DMS79 (cell line): ENCODE data around the gene CLRN1.

Experiments used
- DNase-seq: peaks from one replicate; lab custom pipeline; 2025; lab: John Stamatoyannopoulos, UW

CLRN1 gene

DNA sequence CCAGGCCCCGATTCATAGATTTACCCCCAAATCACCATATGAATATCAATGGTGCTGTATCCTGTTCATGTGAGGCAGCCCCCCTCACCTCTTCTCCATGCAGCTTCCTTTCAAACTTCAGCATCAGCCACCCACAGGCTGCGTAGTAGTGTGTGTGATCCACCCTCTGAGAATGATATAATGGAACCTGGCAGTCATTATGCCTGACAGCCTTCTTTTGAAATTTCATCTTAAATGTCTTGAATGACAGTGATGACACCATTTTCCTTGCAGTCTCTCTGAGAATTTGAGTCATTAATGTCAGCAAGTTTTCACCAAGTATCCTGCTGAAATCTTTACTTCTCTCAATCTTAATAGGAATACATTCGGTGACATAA is 3.5 kb upstream of the CLRN1 start:
- DNase-seq = no peak

DNA sequence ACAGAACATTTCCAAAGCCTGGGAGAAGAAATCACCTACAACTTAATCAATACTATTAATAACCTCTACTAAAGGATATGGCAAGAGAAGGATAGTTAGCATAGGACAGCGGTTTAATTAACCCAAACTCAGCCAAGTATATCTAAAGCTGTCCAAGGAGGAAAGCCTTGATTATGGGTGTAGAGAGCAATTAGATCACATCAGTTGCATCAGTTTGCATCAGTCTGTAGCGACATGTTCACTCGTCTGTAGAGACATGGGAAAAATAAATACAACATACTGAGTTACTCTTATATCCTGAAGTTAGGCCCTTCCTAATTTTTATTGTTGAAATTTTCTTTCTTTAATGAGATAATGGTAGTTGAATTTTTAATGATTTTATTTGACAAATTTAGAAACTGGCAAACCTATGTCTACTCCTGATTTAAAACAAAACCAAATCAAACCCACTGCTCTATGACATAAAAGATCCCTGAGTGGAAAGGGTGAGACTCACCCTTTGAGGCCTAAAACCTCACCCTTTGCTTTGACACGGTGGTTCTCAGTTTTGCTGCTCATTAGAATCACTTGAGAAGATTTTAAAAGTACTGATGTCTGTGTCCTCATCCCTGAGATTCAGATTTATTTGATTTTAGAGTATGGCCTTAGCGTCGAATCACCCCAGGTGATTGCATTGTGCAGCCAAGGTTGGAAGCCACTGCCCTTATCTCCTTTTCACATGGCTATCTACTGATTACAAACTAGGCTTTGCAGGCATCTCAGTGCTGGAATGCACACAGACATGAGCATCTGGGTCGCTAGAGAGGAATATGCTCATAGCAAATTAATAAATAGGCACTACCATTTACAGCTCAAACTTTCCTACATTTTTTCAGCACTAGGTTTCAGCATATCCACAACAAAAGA is 2.8 kb upstream of the CLRN1 start:
- DNase-seq = no peak

DNA sequence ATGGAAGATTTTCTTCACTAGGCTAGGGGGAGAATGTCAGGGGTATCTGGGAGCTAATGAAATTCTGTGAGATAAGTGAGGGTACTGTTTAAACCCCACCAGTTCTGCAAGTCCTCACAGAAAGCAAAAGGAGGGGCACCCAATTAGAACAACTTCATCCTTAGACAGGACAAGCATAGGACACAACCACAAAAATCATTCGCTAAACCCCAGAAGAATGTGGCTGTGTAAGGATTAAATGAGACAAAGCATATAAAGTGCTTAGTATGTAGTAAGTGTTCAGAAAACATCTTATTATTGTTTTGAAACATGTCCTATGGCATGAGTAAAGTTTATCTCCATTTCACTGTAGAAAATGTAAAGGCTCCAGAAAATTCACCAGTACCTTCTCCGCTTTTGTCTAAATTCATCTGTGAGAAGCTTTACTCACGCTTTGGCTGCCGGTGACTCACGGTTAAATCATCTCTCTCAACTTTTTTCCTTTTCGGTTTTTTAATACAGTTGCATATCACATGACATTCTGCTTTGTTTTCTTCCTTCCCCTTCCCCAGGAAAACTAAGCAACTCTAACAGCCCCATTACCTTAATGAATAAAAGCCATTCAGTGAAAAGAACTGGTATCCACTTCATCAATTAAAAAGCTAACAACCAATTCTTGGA is 1.7 kb downstream of the CLRN1 start:
- no peak for DNase-seq

DNA sequence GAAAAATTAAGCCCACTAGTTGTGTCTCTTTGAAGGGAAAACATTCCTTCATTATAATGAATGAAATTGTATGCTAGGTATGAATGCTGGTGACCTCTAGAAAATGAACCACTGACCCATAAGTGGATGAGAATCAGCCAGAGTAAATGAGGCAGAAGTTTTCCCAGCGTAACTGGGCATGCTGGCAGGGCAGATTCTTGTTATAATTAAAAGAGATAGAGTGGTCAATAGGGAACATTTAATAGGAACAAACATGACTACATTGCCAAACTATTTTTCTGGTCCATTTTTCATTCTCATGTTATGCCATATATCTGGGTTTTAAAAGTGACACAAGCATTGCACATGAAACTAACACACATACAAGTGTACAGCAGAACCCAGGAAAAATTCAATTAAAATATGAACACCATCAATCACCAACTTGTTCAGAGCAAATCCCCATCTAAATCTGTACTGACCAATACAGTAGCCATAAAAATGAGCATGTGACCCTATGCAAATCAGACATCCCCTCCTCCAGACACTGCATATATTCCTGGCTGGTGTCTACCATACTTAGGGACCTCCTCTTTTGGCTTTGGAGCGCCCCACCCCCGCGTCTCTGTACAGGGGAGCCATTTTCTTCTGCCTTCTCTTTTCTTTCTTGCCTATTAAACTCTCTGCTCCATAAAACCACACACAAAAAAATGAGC is 4.0 kb downstream of the CLRN1 start:
- no peak for DNase-seq

DNA sequence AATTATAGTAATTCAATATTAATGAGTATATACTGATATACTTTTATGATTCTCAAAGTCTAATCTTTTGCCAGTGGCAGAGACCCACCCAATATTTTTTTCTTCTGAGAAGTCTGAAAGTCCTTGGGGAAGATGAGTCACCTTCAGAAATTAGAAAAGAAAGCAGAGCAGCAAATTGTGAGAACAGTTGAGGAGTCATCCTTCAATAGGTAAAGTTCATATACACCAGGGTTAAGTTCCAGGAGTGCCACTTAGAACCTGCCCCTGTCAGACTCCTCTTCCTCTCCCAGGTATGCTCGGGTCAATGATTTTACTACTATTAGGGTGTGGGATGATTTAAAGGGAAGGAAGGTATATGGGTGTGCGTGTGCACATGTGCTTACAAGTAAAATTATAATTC is 7.1 kb downstream of the CLRN1 start:
- DNase-seq = no peak

DNA sequence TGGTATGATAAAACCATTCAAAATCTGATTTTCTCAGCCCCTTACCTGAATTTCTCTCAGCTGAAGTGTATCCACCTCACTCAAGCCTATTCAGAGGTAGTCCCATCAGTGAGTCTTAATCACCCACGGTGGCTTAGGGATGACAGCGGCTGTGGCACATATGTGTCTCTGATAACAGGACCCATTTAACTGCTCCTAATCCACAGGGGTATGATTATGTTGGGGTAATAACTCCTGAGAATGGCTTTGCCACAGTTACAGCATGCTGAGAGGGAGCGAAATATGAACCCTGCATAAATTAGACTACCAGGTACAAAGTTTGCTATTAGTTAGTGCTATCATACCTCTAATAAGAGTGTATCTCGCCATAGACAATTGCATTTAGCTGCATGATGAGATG is 10.6 kb downstream of the CLRN1 start:
- DNase-seq = no peak

DNA sequence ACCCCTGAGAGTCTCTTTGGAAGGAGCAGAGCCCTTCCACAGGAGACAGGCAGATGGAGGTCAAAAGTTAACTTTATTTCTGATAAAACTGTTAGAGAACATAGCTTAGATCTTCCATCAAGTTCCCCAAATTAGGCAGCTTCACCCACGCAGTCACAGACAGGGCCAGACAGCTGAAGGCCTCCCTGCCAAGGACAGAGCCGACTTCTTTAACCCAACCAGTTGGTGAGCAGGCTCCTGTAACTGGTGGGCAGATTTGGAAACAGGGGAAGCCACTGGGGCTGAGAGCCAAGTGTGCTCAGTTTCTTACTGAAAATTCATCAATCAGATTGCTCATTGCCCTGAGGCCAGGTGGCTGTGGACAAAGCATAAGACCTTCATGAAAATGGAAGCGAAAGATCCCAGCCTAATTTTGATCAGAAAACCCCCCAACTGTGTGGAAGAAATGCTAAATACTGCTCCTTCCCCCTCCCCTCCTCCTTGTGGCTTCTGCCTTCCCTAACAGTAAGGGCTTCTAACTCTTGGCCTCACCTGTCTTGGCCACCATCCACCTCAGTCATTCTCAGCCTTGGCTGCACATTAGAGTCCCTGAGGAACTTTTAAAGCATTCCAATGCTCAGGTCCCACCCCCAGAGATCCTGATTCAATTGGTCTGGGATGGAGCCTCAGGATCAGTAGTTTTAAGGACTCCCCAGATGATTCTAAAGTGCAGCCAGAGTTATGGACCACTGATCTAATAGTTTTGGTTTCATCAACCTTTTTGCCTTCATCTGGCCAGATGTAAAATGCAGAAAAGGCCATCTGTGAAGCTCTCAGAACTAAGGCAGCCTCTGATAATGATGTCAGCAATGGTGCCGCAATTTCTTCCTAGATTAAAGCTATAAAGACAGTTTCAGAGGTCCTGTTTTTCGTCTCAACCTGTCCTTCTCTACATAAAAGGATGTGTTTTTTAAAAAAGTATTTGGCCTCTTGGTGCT is 11.5 kb downstream of the CLRN1 start:
- no peak for DNase-seq

DNA sequence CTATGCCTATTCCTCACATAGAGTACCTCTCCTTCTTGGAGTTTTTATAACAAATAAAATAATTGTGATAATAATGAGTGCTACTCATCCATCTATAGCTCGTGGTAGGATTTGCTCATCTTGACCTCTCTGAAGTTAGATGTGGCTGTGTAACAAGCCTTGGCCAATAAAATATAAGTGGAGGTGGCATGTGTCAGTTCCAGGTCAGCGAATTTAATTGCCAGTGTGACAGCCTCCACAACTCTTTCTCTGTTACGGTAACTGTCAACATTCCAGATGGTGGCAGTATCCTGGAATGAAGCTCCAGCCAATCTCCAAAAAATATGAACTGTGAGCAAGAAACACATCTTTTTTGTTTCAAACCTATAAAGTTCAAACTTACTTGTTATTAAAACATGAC is 13.8 kb downstream of the CLRN1 start:
- DNase-seq = no peak

DNA sequence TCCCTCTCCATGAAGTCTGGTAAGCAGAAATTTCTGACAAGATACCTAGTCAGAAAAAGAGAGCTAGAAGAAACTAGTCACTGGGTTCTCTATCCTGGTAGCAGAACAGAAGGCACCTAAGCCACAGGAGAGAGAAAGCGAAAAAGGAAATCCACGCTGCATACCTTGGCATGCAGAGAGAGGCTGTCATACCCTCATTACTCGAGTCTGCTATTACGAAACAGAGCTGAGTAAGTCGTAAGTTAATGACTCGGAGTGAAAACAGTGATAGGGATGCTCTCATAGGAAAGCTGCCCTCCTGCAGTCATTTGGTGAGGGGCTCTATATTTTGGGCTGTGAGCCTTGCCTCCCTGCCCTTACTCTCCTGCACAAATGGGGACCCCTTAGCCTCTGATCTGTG is 16.2 kb downstream of the CLRN1 start:
- no peak for DNase-seq

DNA sequence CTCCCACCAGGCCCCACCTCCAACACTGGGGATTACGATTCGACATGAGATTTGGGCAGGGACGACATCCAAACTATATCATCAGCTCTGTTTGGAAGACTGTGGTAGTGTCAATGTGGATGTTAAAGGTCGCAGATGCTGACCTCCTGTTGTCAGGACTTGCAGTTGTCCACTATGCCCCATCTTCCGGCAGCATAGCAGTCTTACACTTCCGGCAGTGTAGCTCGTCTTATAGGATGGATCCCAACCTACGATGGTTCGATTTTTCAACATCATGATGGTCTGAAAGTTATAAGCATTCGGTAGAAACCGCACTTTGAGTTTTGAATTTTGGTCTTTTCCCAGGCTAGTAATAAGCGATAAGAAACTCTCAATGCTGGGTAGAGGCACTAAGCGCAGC is 20.6 kb downstream of the CLRN1 start:
- DNase-seq = no peak

DNA sequence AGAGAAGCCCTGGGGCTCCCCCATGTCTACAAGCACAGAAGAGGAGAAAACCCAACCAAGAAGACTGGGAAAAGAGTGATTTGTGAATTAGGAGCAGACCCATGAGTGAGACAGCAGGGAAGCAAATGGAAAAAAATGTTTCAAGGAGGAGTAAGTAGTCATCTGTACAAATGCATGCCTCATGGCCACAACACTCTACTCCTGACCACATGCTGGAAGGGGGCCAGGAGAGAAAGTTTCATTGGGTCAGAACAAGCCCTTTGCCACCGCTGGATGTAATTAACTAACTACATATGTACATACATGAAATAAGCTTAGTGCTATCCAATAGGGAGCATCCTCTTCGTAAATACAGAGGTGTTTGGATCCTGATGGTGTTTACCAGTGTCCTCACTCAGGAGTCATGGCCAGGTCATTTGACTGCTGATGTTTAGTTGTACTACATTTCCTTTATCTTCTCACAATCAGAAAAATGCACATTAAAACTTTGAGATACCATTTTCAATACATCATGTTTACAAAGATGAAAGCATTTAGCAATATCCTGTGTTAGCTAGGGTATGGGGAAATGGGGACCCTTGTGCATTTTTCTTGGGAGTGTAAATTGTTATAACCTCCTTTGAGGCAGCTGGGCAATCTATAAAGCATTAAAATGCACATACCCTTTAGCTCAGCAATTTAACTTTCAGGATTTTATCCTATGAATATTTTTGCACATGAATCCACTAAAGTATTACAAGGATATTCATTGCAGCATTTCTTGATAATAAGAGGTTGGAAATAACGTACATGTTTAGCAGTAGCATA is 27.1 kb downstream of the CLRN1 start:
- no peak for DNase-seq

DNA sequence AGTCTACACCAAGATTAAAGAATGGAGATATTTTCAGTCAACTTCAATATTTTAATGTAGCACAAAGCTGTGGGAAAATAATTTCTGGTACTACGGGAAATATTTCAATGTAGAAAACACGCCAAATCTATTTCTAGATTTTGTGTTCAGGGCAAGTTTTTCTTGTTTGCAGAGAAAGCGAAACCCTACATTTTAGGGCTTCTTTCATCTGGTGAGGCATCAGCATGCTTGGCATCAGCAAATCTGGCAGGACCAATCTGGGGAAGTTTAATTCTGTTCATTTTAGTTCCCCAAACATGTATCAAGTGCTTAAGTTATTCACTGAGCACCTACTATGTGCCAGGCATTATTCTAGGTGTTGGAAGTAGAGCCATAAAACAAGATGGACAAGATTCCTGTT is 30.3 kb downstream of the CLRN1 start:
- DNase-seq = no peak

DNA sequence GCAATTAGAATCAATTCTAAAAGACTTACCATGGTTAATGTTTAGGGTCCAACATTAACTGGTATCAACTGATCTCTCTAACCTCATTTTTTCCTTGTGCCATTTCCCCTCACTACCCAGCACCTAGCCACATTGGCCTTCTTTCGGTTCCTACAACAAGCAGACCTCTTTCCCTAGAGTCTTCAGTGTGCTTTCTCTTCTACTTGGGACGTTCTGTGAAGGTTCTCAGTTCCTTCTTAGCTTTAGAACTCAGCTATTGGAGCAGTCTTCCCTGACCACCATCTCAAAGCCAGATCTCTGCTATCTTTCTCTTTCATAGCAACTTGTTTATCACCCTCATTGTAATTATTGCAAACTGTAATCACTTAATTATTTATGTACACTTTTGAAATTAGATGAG is 35.8 kb downstream of the CLRN1 start:
- DNase-seq = no peak

DNA sequence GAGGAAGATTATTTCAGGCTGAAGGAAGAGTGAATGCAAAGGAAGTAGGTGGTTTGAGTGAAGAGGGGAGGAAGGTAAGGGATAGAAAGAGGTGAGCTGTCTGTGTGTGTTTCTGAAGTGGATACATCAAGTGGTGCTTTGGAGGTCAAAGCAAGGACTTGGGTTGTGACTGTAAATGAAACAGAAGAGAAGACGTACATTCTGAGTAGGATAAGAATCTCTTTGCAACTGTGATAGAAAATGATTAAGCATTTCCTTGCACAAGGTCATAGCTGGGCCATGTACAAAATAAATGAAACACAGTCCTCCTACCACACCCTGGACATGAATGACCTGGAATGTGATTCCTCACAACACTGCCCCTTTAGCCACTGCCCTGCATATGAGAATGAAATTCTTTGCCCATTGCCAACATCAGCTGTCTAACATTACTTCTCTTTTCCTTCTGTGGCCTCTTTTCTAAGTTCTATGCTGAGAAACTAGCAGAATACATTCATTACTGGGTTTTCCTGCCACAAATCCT is 39.0 kb downstream of the CLRN1 start:
- DNase-seq = no peak

DNA sequence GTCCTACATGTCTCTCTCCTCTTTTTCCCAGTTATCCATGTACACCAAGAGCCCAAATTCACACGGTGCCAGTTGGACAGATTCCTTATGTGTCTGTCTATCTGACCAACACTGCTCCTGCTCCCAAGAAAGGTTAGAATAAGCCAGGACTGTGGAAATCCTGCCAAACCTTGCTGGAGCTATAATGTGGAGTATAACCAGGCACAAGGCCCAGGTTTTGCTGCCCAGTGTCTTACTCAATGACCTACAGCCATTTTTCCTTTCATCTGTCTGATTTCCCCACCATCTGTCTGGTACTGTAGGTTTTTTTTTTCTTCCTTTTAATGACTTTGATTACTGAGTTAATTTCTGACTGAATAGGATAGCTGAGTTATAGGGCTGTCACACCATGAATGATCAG is 40.8 kb downstream of the CLRN1 start:
- DNase-seq = no peak

DNA sequence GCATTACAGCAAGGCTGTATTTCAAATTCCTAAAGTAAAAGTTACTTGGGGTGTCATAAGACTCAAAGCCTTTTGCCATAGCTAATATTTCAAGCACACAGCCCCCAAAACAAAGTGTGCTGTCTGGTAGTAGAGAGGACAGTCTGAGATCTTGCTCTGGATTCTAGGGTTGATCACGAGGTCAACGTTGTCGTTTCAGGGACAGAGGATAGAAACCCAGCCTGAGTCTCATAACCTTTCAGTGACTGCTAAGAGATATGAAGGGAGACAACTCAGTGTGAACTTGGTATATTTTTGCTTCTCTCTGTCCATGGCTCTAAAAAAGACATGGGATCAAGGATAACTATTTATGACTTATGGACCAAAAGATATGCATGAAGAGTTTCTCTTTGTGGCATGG is 41.7 kb downstream of the CLRN1 start:
- no peak for DNase-seq

DNA sequence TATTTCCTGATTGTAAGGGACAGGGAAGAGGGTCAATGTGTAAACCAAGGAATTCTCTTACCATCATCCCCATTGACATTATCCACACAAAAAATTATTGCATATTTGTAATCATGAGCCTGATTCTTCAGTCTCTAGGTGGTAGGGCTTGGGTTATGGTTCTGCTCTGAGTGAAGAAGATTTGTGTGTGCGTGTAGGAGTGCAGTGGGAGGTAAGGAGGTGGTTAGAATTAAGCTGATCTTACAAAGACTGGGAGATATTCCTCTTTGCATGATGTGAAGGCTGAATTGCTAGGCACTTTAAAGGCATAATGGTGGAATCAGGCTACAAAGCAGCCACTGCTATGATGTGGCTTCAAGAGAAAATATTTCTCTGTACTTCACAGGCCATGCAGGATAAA is 44.3 kb downstream of the CLRN1 start:
- no peak for DNase-seq

DNA sequence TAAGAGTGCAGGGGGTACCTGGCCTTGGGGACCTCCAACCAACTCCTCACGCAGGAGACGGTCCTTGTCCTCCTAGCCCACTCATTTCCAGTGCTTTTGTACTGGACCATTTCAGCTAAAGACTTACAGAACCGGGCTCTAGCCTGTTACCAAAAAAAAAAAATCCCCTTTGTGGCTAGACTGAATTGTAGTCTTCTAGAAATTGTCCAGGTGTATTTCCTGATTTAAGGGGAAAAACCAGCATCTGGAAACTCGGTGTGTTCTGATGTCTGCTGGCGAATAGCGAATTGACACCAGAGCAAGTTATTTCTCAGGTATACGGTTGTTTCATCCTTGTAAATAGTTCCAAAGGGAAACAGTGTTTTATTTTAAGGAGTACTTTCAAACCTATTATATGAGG is 46.2 kb downstream of the CLRN1 start:
- no peak for DNase-seq

DNA sequence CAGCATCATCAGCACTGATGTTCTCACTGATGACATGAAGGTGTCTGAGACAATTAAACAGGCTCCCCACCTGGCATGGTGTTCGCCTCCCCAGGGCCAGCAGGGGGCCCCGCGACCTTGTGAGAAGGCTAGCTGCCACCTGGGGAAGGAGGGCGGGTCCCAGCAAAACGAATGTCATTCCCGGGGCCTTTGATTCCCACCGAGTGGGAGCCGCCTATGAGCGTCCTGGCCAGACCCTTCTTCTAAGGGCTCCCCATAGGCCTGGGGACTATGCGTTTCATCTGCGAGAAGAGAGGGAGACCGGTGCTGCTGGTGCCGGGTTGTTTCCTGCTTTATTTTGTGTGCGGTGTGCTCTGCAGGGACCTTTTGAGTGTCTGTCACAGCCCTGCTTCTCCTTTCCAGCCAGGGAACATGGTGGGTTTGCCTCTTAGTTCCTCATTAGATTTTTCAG is 46.8 kb downstream of the CLRN1 start:
- no peak for DNase-seq

DNA sequence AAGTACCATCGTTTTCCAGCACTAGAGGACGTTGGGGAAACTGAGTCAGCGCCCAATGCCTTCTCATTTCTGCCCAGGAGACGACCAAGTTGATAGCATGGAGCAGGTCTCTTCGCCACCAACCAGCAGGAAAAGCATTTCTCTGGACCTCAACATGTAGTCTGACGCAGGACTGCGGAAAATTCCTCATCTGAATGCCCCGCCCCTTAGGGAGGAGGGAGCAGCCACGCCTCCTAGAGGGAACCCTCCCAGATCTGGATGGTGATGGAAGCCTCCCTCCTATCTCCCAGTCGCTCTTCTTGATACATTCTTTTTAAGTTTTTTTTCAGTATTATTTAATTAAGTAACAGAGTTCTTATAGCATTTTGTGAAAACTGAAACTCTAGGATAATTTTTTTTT is 49.9 kb downstream of the CLRN1 start:
- no peak for DNase-seq

DNA sequence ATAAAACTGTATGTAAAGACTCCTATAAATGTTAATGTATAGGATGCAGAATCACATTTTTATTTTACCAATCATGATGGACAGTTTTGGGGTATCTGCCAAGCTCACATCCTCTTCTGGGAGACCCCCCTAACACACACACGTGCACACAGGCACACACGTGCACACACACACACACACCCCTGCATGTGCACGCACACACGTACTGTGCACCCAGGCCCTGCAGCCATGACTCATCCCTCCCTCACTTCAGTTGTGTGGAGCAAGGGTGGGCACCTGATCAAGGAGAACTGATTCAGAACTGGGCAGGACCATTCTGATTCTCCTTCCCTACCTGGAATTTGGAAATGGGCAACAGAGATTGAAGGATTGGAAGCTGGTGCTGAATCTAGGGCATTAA is 51.3 kb downstream of the CLRN1 start:
- no peak for DNase-seq
